HT1080 (cell line): ENCODE measurements around the gene CACNA2D3. TPM values are rescaled to one million over a fixed set of nuclear protein-coding genes. Genes with fewer than 3 reads are reported as not detected.

ENCODE experiments used
- DNase-seq: peaks from one replicate; pipeline ENCODE4 v3.0.0-alpha.2; 2015; ENCODE audit warnings: low read depth
- total RNA-seq: library from RNA; depleted of rRNA; stranded (reverse); fragments of >200 nt; shearing (Covaris generic); gene quantifications from 2 replicates; pipeline ENCODE4 v1.2.3, GENCODE V29; 2014

CACNA2D3 gene
- total RNA-seq, 1 experiment from 2014 or later = 0.14 TPM

- DNase-seq = no peak
Measured at GRCh38 chr3:54214845-54215244, 92.5 kb downstream of the CACNA2D3 start.

GRCh38 chr3:54215521-54215920 is 93.2 kb downstream of the CACNA2D3 start:
- DNase-seq = no peak

GRCh38 chr3:54217828-54218227 is 95.5 kb downstream of the CACNA2D3 start:
- no peak for DNase-seq

- no peak for DNase-seq
Measured at GRCh38 chr3:54222316-54222715, 100.0 kb downstream of the CACNA2D3 start.

- no peak for DNase-seq
Measured at GRCh38 chr3:54223063-54223462, 100.7 kb downstream of the CACNA2D3 start.

GRCh38 chr3:54225841-54226528 is 103.6 kb downstream of the CACNA2D3 start:
- no peak for DNase-seq

GRCh38 chr3:54228806-54229205 is 106.5 kb downstream of the CACNA2D3 start:
- no peak for DNase-seq

GRCh38 chr3:54232618-54233017 is 110.3 kb downstream of the CACNA2D3 start:
- DNase-seq = no peak

- DNase-seq = no peak
Measured at GRCh38 chr3:54235998-54236397, 113.6 kb downstream of the CACNA2D3 start.

- no peak for DNase-seq
Measured at GRCh38 chr3:54237109-54237508, 114.8 kb downstream of the CACNA2D3 start.

GRCh38 chr3:54237788-54238502 is 115.6 kb downstream of the CACNA2D3 start:
- no peak for DNase-seq

GRCh38 chr3:54240309-54240708 is 118.0 kb downstream of the CACNA2D3 start:
- DNase-seq = no peak

- peak; percentile 29 for DNase-seq
Measured at GRCh38 chr3:54243056-54243931, 120.9 kb downstream of the CACNA2D3 start.

- no peak for DNase-seq
Measured at GRCh38 chr3:54243960-54244682, 121.8 kb downstream of the CACNA2D3 start.

- DNase-seq = no peak
Measured at GRCh38 chr3:54251705-54252104, 129.4 kb downstream of the CACNA2D3 start.

- no peak for DNase-seq
Measured at GRCh38 chr3:54257125-54257720, 134.9 kb downstream of the CACNA2D3 start.

GRCh38 chr3:54259636-54260035 is 137.3 kb downstream of the CACNA2D3 start:
- DNase-seq = no peak

GRCh38 chr3:54261141-54261540 is 138.8 kb downstream of the CACNA2D3 start:
- DNase-seq = no peak

GRCh38 chr3:54262541-54262940 is 140.2 kb downstream of the CACNA2D3 start:
- no peak for DNase-seq

- DNase-seq = no peak
Measured at GRCh38 chr3:54262946-54263345, 140.6 kb downstream of the CACNA2D3 start.

GRCh38 chr3:54264050-54264449 is 141.7 kb downstream of the CACNA2D3 start:
- DNase-seq = no peak
